GM15510 (cell line): Measurements from ENCODE around the gene ARHGEF28.

Experiments used
- POLR2A ChIP-seq: IDR thresholded peaks from 3 replicates; pipeline ENCODE4 v1.6.1; 2011; ENCODE audit warnings: borderline replicate concordance; ENCODE audit not compliant: insufficient read length; ENCODE audit errors: extremely low read depth

ARHGEF28 gene

DNA sequence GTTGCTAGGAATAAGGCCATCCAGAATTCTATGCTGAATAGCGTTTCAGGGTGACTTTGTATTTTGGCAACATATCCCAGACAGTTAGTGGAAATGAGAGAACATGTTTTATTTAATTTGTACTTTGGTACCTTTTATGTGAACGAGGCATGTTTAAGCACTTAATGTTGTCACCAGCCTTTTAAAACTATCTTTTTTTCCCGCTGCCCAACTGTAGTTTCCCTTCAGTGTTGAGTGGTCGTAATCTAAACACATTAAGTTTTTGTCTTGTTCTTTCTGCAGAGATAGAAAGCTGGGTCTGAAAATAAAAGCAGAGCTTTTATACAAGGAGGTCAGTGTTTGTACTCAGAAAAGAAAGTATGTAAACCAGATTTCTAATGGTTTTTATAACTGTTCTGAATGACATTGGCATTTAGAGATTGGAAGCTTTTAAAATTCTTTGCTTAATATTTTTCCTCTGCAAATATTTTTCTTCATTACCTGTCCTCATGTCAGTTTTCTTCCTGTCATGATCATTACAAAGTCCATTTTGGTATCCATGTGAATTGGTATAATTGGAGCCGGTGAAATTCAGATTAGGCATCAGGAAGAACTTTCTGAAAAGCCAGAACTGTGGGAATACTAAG is 100.7 kb downstream of the ARHGEF28 start:
- TF ChIP-seq POLR2A = no peak

- no peak for TF ChIP-seq POLR2A
Observed at GRCh38 chr5:73727470-73727869, 101.5 kb downstream of the ARHGEF28 start.

- no peak for TF ChIP-seq POLR2A
Observed at GRCh38 chr5:73728493-73729273, 102.7 kb downstream of the ARHGEF28 start.

DNA sequence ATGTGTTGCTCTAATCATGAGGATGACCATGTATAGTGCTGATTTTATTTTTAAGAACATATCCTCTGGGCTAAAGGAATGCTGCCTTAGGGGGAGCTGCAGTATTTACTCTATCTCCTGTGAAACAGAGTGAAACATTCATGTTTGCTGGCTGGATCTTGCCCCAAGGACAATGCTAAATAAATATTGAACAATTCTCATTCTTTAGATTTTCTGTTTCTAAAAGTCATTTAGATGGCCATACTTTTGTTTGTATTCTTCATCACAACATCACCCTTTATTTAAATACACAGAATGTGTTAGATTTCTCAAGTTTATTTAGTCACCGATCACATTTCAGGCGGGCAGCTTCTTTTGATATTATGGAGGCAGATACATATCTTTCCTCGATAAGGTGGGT is 103.3 kb downstream of the ARHGEF28 start:
- no peak for TF ChIP-seq POLR2A

DNA sequence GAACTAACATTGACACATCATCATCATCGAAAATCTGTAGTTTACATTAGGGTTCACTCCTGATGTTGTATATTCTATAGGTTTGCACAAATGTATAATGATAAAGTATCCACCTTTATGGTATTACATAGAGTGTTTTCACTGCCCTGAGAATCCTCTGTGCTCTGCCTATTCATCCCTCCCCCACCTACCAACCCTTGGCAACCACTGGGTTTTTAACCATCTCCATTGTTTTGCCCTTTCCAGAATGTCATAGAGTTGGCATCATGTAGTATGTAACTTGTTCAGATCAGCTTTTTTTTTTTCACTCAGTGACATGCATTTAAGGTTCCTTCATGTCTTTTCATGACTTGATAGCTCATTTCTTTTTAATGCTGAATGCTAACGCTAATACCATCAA is 106.0 kb downstream of the ARHGEF28 start:
- no peak for TF ChIP-seq POLR2A

- TF ChIP-seq POLR2A = no peak
Observed at GRCh38 chr5:73733219-73733618, 107.2 kb downstream of the ARHGEF28 start.

DNA sequence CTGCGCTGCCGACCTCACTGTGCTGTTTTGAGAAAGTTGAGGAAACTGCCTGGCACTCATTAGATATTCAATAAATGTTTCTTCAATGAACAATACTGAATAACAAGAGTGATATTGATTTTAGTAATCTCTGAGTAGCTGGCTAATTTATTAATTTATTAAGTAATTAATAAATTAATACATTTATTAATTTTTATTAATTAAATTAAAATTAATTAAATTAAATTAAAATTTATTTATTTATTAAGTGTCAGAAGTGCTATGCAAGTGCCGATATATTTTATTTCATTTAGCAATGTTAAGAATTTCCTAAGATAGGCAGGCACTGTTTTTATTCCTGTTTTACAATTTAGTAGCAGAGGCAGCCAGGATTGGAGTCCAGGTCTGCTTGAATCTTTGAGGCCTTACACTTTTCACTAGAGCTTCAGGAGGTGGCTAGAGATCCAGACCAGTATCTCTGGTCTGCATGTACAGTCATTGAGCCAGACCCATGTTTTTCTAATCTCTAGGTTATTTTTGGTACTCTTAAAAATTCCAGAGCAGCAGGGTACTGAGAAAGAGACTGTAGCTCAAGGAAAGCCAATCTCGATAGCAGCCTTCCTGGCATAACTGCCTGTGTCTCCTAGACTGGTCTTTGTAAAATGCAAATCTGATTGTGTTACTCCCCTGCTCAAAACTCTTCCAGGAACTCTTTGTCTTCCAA is 109.2 kb downstream of the ARHGEF28 start:
- TF ChIP-seq POLR2A = no peak

DNA sequence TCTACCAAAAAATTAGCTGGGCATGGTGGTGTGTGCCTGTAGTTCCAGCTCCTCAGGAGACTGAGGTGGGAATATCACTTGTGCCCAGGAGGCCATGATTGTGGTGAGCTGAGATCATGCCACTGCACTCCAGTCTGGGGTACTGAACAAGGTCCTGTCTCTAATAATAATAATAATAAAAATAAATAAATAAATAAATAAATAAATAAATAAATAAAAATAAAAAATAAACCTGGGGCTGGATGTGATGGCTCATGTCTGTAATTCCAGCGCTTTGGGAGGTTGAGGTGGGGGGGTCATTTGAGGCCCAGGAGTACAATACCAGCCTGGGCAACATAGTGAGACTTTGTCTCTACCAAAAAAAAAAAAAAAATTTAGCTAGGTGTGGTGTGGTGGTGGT is 113.7 kb downstream of the ARHGEF28 start:
- TF ChIP-seq POLR2A = no peak

GRCh38 chr5:73740274-73740790 is 114.3 kb downstream of the ARHGEF28 start:
- TF ChIP-seq POLR2A = no peak

GRCh38 chr5:73743161-73743560 is 117.2 kb downstream of the ARHGEF28 start:
- TF ChIP-seq POLR2A = no peak

DNA sequence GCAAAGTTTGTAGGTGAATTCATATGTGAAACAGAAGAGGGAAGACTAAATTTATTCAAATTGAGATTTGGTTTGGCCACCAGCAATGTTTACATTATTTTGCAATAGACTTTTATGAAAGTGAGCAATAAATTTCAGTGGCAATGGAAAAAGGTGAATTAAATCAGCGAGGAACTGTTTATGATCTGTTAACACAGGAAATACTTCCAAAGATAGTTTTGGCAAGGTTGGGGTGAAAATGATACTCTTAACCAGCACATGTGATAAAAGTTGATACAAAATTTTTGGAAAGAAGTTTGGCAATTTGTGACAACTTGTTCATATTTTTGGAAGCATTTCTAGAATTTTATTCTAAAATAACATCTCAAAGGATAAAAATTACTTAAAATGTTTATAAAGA is 119.8 kb downstream of the ARHGEF28 start:
- no peak for TF ChIP-seq POLR2A

DNA sequence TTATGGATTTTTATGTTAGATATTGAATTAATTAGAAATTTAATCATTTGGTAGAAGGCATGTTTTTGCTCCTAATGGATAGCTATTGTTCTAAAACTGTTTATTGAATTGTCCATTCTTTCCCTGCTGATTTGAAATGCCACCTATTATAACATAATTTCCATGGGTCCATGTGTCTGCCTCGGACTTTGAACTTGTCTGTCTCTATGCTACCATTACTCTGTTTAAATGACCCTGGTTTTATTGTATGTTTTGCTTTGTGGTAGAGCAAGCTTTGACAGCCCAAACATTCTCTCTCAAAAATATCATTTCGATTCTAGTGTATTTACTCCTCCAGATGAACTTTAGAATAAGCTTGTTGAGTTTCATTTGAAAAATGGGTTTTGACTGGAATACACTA is 120.6 kb downstream of the ARHGEF28 start:
- no peak for TF ChIP-seq POLR2A

- no peak for TF ChIP-seq POLR2A
Observed at GRCh38 chr5:73747696-73748380, 121.8 kb downstream of the ARHGEF28 start.

GRCh38 chr5:73748510-73749400 is 122.8 kb downstream of the ARHGEF28 start:
- no peak for TF ChIP-seq POLR2A
